ENCODE measurements around the gene CCL7.

CCL7 gene

DNA sequence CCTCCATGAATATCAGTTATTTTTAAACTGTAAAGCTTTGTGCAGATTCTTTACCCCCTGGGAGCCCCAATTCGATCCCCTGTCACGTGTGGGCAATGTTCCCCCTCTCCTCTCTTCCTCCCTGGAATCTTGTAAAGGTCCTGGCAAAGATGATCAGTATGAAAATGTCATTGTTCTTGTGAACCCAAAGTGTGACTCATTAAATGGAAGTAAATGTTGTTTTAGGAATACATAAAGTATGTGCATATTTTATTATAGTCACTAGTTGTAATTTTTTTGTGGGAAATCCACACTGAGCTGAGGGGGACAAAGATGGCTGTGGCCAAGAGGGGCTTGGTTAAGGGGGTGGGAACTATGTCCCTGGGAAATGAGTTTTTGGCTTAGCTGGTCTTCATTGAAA lies 17.9 kb downstream of the CCL7 start:
- no peak for DNase-seq

DNA sequence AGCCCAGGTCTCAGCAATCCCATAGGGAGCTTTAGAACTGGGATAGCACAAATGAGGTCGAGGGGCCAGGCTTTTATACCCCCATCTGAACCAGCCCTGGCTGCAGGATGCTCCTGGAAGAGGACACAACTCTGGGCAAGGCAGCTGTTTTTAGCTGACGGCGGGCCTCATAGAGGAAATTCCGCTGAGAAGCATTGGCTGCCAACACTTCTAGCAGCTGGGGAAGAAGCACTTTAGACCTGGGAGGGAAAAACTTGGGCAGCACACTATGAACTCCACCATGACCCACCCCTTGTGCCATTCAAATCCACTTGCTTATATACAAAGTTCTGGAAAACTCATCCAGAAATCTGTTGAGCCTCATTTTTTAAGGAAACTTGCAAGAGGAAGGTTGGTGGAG lies 20.6 kb downstream of the CCL7 start:
- DNase-seq, result no peak

DNA sequence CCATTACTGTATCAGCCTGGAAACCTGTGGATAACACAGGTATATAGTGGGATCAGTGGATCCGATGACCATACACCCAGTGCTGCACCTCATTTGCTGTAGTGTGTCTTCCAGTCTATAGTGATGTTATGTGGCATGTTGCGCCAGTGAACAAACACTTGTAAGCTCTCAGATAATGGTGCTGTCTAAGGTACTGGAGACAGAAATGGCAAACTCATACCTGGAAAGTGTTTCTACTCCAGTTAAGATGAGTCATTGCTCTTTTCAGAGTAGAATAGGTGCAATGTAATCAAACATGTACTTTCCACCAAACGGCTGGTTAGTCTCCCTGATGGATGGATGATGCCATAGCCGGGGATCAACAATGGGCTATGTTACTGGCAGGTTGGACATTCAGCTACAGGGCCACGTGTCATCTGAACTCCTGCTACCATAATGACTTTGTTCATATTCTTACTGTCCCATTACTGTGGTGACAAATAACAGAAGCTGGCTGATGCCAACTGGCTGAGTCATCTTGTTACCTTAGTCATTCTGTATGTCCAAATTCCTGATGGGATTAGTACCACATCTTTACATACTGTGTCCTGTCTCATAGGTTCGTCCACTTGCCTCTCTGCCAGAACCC lies 21.8 kb downstream of the CCL7 start:
- DNase-seq, result no peak

DNA sequence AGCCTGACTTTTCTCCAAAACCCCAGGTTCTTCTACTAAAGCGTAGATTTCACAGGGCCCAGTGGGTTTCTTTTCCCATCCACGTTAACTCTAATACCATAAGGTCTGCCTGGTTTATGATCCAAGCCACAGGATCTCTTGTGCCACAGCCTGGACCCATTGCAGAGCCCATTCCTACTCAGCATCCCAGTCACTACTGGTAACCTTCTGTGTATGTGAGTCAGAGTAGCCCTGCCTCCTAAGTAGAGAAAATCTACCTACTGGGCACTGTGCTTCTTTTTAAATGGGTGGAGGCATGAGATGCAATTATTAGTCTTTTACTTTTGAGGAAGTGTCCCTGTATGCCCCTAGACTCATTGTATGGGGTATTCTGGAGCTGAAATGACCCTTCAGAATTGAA lies 29.0 kb downstream of the CCL7 start:
- no peak for DNase-seq

DNA sequence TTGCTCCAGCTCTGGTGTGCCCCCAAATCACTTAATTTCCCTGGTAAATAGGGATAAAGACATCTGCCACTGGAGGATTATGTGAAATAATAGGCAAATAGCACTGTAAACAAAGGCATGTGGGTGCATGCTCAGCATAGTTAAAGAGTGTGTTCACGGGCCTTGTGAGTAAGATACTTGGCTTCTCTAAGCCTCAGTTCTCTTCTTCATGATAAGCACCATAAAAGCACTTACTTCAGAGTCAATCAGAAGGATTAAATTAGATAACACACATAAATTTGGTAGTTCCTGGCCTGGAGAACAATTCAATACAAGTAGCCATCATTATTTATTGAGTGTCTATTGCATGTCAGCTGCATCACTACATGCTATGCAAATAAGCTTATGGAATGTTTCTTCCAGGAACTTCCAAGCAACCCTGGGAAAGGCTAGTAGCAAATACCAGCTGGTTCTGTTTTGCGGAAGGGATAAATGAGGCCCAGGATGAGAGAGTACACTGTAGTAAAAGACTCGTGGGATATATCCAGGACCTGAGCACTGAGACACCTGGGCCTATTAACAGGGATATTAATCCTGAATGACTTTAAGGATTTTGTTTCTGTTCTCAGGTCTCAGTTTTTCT lies 30.0 kb downstream of the CCL7 start:
- no peak for DNase-seq

DNA sequence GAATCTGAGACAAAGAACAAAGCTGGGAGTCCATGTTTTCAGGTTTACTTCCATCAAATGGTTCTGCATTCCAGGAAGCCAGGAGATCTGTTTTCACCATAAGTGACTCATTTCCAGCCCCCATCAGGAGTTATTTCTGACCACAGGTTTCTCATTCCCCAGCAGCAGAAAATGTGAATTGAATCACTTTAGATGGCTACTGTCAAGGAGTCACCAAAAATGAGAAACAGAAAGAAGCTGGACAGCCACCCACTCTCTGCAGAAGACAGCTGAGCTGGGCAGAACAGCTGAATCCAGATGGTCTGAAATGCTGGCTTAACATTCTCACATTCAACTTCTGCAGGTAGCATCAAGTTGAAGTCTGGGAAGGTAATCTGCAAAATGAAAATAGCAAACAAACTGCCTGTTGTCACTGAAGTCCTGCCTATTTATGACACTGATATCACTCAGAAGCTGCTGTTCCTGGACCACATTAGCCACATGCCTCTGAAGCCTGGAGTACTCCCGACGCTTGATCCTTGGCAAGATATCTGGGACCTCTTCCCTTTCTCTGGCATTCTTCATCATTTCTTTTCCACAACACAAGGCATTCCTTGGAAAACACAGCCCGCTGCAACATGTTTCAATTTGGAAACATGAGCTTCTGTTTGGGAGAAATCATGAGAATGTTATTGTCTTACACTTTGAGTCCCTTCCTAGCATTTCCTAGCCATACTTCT lies 30.8 kb downstream of the CCL7 start:
- no peak for DNase-seq

DNA sequence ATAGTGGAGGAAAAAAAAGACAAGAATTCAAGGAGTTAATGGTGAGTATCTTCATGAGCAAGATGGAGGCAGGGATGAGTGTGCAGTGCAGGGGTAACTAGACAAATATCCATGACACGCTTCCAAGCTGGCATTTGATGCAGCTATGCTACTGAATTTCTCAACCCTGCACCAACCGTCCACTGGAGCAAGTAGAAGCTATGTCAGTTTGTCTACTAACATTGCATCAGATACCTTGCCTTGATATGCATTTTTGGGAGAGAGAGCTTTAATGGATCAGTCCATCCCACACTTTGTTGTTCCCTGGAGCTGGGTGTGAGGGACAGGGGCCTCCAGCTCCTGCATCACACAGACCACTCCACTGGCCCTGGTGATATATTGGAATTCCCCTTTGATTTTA lies 32.0 kb downstream of the CCL7 start:
- DNase-seq, result no peak

DNA sequence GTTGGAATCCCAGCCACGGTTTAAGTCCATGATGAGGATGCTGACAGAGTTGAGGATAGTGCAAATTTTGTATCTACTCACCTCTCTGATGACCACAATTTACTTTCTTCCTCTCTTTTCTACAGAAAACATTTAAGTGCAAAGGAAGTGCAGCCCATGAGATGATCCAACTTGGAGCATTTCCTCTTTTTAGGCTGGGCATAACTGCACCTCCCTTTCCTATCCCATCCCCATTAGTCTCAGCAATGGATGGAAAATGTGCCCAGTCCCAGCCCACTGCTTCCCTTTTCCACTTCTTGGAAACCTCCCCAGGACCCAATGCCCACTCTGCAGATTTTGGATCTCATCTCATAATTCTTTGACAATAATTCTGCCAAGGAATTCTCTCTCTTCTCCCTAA lies 32.6 kb downstream of the CCL7 start:
- DNase-seq, result no peak

DNA sequence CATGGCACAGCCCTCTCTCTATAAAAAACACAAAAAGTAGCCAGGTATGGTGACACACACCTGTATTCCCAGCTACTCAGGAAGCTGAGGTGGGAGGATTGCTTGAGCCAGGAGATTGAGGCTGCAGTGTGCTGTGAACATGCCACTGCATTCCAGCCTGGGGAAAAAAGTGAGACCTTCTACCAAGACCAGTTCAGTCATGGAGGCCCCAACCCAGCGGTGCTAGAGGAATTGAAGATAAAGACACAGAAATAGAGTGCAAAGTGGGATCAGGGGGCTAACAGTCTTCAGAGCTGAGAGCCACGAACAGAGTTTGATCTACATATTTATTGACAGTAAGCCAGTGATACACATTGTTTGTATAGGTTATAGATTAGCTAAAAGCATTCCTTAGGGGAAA lies 33.6 kb downstream of the CCL7 start:
- no peak for DNase-seq

DNA sequence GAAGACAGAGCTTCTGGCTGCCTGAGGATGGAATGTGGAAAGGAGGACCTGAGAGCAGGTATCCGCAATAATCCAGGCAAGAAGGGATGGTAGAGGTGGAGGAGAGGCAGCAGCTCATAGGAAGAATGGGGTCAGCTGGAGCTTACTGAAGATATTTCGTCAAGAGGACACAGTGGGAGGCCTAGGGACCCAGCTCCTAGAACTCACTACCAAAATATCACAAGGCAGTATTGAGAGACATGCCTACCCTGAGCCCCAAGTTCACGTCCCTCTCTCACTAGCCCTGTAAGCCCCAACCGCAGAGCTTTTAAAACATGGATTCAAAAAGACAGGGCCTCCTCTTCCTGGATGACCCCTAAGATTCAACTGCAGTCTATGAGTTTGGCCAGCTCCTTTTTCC lies 35.0 kb downstream of the CCL7 start:
- no peak for DNase-seq

DNA sequence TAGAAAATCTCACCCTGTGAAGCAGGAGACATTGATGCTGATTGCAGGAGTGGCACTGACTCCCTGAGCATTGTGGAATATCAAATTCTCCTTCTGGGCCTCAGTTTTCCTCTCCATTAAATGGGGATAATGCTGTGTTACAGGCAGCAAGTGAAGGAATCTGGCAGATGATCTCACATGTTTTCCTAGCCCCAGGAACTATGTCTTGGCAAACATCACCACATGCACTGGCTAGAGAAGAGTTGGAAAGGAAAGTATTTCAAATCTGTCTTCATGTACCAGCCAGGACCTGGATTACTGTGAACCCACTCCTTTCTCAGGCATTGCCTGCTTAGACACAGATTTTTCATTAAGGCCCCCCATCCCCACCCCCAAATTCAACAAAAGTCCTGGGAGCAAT lies 35.6 kb downstream of the CCL7 start:
- no peak for DNase-seq

DNA sequence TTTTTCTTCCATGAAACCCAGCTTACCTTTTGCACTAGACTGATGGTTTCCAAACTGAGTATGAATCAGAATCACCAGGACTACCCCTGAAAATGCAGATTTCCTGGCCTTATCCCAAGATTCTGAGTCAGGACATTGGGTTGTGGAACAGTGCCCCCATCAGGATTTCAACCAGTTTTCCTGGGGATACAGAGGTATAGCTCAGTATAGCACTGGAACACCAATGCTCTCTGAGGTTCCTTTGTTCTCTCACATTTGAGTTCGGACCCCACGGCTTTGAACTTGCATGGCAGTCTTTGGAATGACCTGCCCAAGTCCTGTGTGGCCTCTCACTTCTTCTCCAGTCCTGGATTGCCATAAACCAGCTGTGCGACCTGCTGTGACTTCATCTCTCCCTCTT lies 36.4 kb downstream of the CCL7 start:
- DNase-seq, result no peak

DNA sequence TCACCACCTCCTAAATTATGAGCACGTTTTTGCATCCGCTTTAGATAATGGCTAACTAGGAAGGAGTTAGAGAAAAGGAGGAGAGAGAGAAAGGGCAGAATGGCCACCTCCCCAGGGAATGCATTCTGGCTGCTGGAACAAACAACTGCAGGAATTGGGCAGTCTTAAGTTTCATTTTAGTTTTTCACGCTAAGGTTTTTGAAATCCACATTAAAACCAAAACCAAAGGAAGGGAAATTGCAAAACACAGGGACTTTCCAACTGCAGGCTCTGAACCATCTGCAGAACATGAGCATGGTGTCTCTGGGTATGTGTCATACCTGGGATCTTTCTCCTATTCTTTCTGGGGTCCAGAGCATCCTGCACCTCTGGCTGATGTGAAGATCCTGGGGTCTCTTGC lies 37.1 kb downstream of the CCL7 start:
- no peak for DNase-seq

DNA sequence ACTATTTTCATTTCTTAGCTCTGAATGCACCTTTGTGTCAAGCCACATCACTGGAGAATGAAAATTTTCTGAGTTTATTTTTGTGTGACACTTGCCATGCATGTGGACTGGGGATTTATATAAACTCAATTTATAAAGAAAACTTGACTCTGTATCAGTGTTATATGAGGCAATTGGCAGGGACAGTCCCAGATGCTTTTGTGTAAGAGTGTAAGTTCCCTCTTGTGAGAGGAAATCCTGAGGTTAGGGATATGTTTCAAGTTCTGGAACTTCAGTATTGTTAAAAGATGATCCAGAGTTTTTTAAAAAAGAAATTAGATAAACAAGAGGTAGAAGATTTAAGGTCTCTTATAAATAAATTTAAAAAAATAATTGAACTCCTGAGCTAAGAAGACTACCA lies 38.4 kb downstream of the CCL7 start:
- DNase-seq, result no peak

DNA sequence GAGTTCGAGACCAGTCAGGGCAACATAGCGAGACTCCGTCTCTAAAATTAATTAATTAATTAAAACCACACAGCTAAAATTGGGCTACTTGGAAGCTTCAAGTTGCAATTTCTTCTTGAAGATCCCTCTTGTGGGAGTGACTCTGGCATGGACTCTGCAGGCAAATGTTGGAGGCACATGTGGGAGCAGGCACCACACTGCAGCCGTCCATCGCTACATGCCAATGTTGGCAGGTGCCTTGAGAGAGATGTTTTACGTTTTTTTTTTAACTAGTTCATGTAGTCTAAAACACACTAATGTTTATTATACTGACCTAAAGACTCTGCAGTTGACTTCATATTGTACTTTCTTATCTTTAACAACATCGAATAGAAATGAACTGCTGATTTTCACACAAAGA lies 41.3 kb downstream of the CCL7 start:
- DNase-seq, result no peak

DNA sequence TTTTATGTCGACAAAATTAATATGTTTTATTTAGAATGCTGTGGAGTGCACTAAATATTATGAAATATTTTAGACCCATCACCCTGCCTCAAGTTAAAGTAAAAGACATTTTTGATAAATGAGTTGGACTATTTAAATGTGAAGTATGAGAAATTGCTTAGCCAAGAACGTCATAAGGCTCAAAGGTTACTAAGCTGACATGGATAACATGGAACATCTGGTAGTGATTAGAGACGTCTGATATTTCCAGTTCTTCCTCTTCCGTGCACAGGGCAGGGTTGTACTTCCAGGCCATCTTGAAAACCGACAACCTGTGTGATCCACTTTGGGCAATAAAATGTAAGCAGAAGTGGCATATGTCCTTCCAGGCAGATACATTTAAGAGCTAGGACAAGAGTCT lies 42.1 kb downstream of the CCL7 start:
- DNase-seq, result no peak

DNA sequence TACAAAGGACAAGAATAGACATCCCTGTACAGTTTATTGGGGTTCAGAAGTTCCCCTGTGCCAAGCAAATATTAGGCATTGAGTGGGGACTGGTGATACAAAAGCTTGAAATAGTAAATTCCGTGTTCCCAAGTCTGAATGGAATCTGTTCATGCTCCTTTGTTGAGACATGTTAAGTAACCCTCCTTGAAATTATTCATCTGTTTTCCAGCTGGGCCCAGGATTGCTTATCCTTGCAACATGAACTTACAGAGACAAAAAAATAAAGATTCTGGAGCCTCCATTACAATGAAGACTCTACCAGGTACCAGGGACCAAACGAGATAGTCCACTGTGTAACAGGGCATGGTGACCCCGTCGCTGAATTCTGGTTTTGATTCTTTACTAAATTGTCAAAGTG lies 43.1 kb downstream of the CCL7 start:
- DNase-seq, result no peak

DNA sequence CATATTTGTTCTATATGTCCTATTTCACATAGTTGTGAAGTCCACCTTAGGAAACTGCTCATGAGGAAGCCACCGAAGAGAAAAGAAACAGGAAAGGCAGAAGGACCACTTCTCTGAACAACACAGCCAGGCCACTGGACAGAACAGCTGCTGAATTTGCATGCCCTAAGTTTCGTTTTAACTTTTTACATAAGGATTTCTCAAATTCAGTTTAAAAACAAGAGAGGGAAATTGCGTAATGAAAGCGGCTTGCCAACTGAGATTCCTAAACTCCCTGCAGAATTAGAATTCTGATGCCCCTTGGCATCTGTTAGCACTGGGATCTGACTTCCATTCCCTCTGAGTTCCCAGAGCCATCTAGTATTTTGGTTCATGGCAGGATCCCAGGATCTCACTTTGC lies 44.3 kb downstream of the CCL7 start:
- no peak for DNase-seq

DNA sequence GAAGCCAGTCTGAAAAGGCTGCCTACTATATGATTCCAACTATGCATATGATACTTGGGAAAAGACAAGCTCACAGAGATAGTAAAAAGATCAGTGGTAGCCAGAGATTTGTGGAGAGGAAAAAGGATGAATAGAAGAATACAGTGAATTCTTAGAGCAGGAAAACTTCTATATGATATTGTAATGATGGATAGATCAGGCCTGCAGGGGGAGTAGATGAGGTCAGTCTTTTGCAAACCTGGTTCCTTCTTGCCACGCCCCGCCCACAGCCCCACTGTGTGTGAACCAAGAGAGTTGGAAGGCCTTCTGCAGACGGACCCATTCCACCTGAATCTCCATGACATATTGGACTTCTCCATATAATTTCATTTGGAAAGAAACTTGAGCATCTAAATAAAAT lies 48.5 kb downstream of the CCL7 start:
- no peak for DNase-seq

DNA sequence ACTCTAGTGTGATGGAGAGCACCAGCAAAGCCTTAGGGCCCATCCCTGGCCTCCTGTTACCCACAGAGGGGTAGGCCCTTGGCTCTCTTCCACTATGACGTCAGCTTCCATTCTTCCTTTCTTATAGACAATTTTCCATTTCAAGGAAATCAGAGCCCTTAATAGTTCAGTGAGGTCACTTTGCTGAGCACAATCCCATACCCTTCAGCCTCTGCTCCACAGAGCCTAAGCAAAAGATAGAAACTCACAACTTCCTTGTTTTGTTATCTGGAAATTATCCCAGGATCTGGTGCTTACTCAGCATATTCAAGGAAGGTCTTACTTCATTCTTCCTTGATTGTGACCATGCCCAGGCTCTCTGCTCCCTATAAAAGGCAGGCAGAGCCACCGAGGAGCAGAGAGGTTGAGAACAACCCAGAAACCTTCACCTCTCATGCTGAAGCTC lies 49.0 kb downstream of the CCL7 start, which contains the start of gene CCL8:
Gene CCL8 (plus strand): TSS at position 397 of the 445 bp plus-strand sequence. CDS start 67 bp downstream, outside the sequence.
- no peak for DNase-seq

All from right kidney (tissue), 1 donor.